Measurements from ENCODE around the gene GPC5. TPM values are rescaled to one million over a fixed set of nuclear protein-coding genes. Genes with fewer than 3 reads are reported as not detected.

The GPC5 gene
- total and polyA plus RNA-seq, 4 donors, result 0.51 to 22.4 (median 2.0) TPM

- H3K27me3 ChIP-seq (ENCODE audit: control insufficient read depth in 4 of 4, insufficient read depth in 4 of 4, low read length in 3 of 4), result no peaks in the 10 kb centered on the region
- DNase-seq (ENCODE audit: low spot score), result no peak
- H3K9ac ChIP-seq (ENCODE audit: low read depth in 1 of 2, low read length in 2 of 2), result no peak overlapping the region
- no peak overlapping the region for H3K27ac ChIP-seq (ENCODE audit: low read depth in 1 of 2, low read length in 2 of 2)
- no peak overlapping the region for H3K4me3 ChIP-seq (ENCODE audit: low read depth in 1 of 3, low read length in 3 of 3)
- TF ChIP-seq ATF3 (IDR thresholded peaks at IDR 0.05) (no peak), GABPA (IDR thresholded peaks at IDR 0.05 in 1 of 2, conservative IDR thresholded peaks at IDR 0.05 in 1 of 2) (no peak), RAD21 (IDR thresholded peaks at IDR 0.05) (no peak), EGR1 (IDR thresholded peaks at IDR 0.05; ENCODE audit: low read depth in 2 of 2) (no peak)
- 22% methylated on average over 1 of the region's 1 CpG for WGBS
- peaks cover 0 to 6% (median 3%) of the 10 kb centered on the region in 4 donors for H3K9me3 ChIP-seq (ENCODE audit: control insufficient read depth in 4 of 4, low read length in 3 of 4)
- H3K4me1 ChIP-seq (ENCODE audit: control insufficient read depth in 4 of 4, insufficient read depth in 4 of 4, low read length in 3 of 4), result no peaks in the 10 kb centered on the region
- H3K36me3 ChIP-seq (ENCODE audit: control insufficient read depth in 4 of 4, insufficient read depth in 3 of 4, low read depth in 1 of 4, low read length in 3 of 4), result no peaks in the 10 kb centered on the region
Measured at GRCh38 chr13:91574766-91575165, 176.3 kb downstream of the GPC5 start.

- H3K27ac ChIP-seq (ENCODE audit: low read depth in 1 of 2, low read length in 2 of 2), result no peak overlapping the region
- H3K4me3 ChIP-seq (ENCODE audit: low read depth in 1 of 3, low read length in 3 of 3), result no peak overlapping the region
- H3K4me1 ChIP-seq (ENCODE audit: control insufficient read depth in 4 of 4, insufficient read depth in 4 of 4, low read length in 3 of 4), result no peaks in the 10 kb centered on the region
- TF ChIP-seq RXRA (IDR thresholded peaks at IDR 0.05), result no peak
- TF ChIP-seq REST (IDR thresholded peaks at IDR 0.05), result no peak
- TF ChIP-seq FOXA2 (IDR thresholded peaks at IDR 0.05), result no peak
- TF ChIP-seq RAD21 (IDR thresholded peaks at IDR 0.05), result no peak
- TF ChIP-seq HNF4A (conservative IDR thresholded peaks at IDR 0.05), result no peak
- no peak for TF ChIP-seq HNF4G (IDR thresholded peaks at IDR 0.05)
- no peak for TF ChIP-seq CTCF (IDR thresholded peaks at IDR 0.05; ENCODE audit: low read depth, low read length, missing input control)
- TF ChIP-seq NR2F2 (IDR thresholded peaks at IDR 0.05), result no peak
- no peak for TF ChIP-seq GABPA (IDR thresholded peaks at IDR 0.05 in 1 of 2, conservative IDR thresholded peaks at IDR 0.05 in 1 of 2)
- TF ChIP-seq YY1 (IDR thresholded peaks at IDR 0.05), result no peak
- no peak for TF ChIP-seq JUND (IDR thresholded peaks at IDR 0.05)
- no peak for TF ChIP-seq MAX (IDR thresholded peaks at IDR 0.05)
- no peak for TF ChIP-seq FOXA1 (IDR thresholded peaks at IDR 0.05)
- no peak for TF ChIP-seq ZBTB33 (IDR thresholded peaks at IDR 0.05)
- no peak for TF ChIP-seq SP1 (IDR thresholded peaks at IDR 0.05)
- TF ChIP-seq TAF1 (conservative IDR thresholded peaks at IDR 0.05), result no peak
- TF ChIP-seq ATF3 (IDR thresholded peaks at IDR 0.05), result no peak
- TF ChIP-seq EGR1 (IDR thresholded peaks at IDR 0.05; ENCODE audit: low read depth in 2 of 2), result no peak
- DNase-seq (ENCODE audit: low spot score), result no peak
- WGBS, result 88% methylated on average over 2 of the region's 2 CpGs
- no peak overlapping the region for H3K9ac ChIP-seq (ENCODE audit: low read depth in 1 of 2, low read length in 2 of 2)
- peaks cover 0 to 6% (median 3%) of the 10 kb centered on the region in 4 donors for H3K9me3 ChIP-seq (ENCODE audit: control insufficient read depth in 4 of 4, low read length in 3 of 4)
- no peaks in the 10 kb centered on the region for H3K36me3 ChIP-seq (ENCODE audit: control insufficient read depth in 4 of 4, insufficient read depth in 3 of 4, low read depth in 1 of 4, low read length in 3 of 4)
- H3K27me3 ChIP-seq (ENCODE audit: control insufficient read depth in 4 of 4, insufficient read depth in 4 of 4, low read length in 3 of 4), result no peaks in the 10 kb centered on the region
Measured at GRCh38 chr13:91576590-91576989, 178.2 kb downstream of the GPC5 start.
